ENCODE measurements around the gene NEMP1. TPM values are rescaled to one million over a fixed set of nuclear protein-coding genes. Genes with fewer than 3 reads are reported as not detected.
"Not testable (repeated sequence)": the region's sequence is repeated elsewhere in the genome, so short reads cannot be mapped to it uniquely, and the experiment has no call there.

NEMP1 gene
- total and polyA plus RNA-seq, 10 donors, result 4.5 to 17.1 (median 13.6) TPM

- 45 to 61% (median 48%) methylated on average over 2 of the region's 2 CpGs for WGBS, 5 donors
- no peak for DNase-seq
- H3K4me1 ChIP-seq, result peaks cover 5 to 41% (median 26%) of the 10 kb centered on the region in 6 donors
- H3K36me3 ChIP-seq, result no peaks in the 10 kb centered on the region
- H3K4me3 ChIP-seq, result no peak overlapping the region
- H3K9me3 ChIP-seq, result no peaks in the 10 kb centered on the region
- TF ChIP-seq POLR2A (IDR thresholded peaks at IDR 0.05), result no peak
- no peak for TF ChIP-seq POLR2AphosphoS5 (IDR thresholded peaks at IDR 0.05)
- no peak for TF ChIP-seq CTCF (IDR thresholded peaks at IDR 0.05 in 8 of 11, conservative IDR thresholded peaks at IDR 0.05 in 3 of 11)
- H3K27ac ChIP-seq, result no peak overlapping the region
- peaks cover 0 to 29% (median 7%) of the 10 kb centered on the region in 7 donors for H3K27me3 ChIP-seq (replicated peaks in 1 of 7)
- intact Hi-C loops (cut with DNase I; ENCODE audit: low total_unique reads), result loop anchor here (5.0 kb wide), 1 partner anchor 58 kb away; no protein-coding TSS in a partner anchor
Observed at GRCh38 chr12:57123813-57124212, 45.2 kb upstream of the NEMP1 start.

- not testable (repeated sequence) for H3K27ac ChIP-seq; H3K9me3 ChIP-seq; H3K27me3 ChIP-seq (replicated peaks in 1 of 7); H3K4me3 ChIP-seq; H3K36me3 ChIP-seq
- intact Hi-C loops (cut with DNase I; ENCODE audit: low total_unique reads), result loop anchor here (5.0 kb wide), 1 partner anchor 62 kb away; no protein-coding TSS in a partner anchor
- WGBS, 5 donors, result 90 to 94% (median 91%) methylated on average over 11 of the region's 11 CpGs
- H3K4me1 ChIP-seq, result peaks cover 0 to 23% (median 13%) of the 10 kb centered on the region in 6 donors
- peak; percentile 13 for DNase-seq
Observed at GRCh38 chr12:57120718-57121117, 42.1 kb upstream of the NEMP1 start.

- intact Hi-C loops (cut with DNase I; ENCODE audit: low total_unique reads), result loop anchor here (5.0 kb wide), 2 partner anchors 63 to 112 kb away; partner anchors contain the start of gene ZBTB39
- Histone ChIP-seq H3K9me3 (no peaks in the 10 kb centered on the region), H3K4me3 (no peak overlapping the region), H3K4me1 (peaks cover 0 to 21% (median 12%) of the 10 kb centered on the region in 6 donors), H3K27ac (peak overlapping the region in 4 of 8 donors; percentile 26 to 63 (median 50)), H3K27me3 (replicated peaks in 1 of 7) (no peaks in the 10 kb centered on the region), H3K36me3 (no peaks in the 10 kb centered on the region)
- peak; percentile 7 for DNase-seq
- WGBS, 5 donors, result 82 to 90% (median 87%) methylated on average over 5 of the region's 5 CpGs
- TF ChIP-seq POLR2A (IDR thresholded peaks at IDR 0.05) (no peak), CTCF (IDR thresholded peaks at IDR 0.05 in 8 of 11, conservative IDR thresholded peaks at IDR 0.05 in 3 of 11) (peak in 1 of 11 experiments; percentile 6)
Observed at GRCh38 chr12:57119294-57120085, 40.9 kb upstream of the NEMP1 start.

DNA sequence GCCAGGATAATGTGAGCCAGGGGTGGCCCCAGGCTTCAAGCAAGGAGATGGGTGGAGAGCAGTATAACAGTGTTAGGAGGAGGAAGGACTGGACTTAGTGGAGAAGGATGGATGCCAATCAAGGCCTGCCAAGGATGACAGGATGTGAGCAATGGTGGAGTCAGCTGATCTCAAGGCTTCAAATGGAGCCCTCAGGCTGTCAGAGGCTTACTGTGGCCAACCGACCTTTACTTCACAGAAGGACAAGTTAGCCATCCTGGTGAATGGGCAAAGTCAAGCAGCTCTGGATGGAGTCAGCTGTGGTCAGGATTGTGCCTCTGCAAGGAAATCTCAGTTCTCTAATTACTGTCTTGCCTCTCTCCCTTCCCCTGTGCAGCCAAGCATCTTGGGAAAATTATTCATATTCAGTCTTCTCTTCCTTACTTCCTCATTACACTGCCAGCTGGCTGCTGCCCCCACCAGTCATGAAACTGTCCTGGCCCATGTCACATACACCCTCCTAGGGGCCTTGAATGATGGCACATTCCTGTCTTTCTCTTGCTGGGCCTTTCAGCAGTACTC lies 40.2 kb upstream of the NEMP1 start:
- H3K27me3 ChIP-seq (replicated peaks in 1 of 7), result no peaks in the 10 kb centered on the region
- H3K27ac ChIP-seq, result peak overlapping the region in 4 of 8 donors; percentile 26 to 63 (median 50)
- no peaks in the 10 kb centered on the region for H3K36me3 ChIP-seq
- DNase-seq, result peak; percentile 68
- TF ChIP-seq POLR2AphosphoS5 (IDR thresholded peaks at IDR 0.05) (peak in 1 of 3 donors; percentile 30), CTCF (IDR thresholded peaks at IDR 0.05 in 8 of 11, conservative IDR thresholded peaks at IDR 0.05 in 3 of 11) (no peak), POLR2A (IDR thresholded peaks at IDR 0.05) (no peak)
- H3K4me1 ChIP-seq, result peaks cover 0 to 16% (median 7%) of the 10 kb centered on the region in 6 donors
- H3K4me3 ChIP-seq, result no peak overlapping the region
- intact Hi-C loops (cut with DNase I; ENCODE audit: low total_unique reads), result loop anchor here (5.0 kb wide), 1 partner anchor 111 kb away; the partner anchor contains the start of gene ZBTB39
- no peaks in the 10 kb centered on the region for H3K9me3 ChIP-seq
- 53 to 76% (median 60%) methylated on average over 1 of the region's 1 CpG for WGBS, 5 donors
